Keratinocyte (primary cell): ENCODE results near the gene ATAD1.

Experiments used
- CTCF ChIP-seq, 3 experiments: IDR thresholded peaks in 1 of 3; conservative IDR thresholded peaks in 1 of 3; optimal IDR thresholded peaks in 1 of 3; 2 replicates in 2 of 3; 3 replicates in 1 of 3; pipeline versions ENCODE3 to v1.5.1; 2011; ENCODE audit warnings: low read length in 3 of 3, mild to moderate bottlenecking in 3 of 3, moderate library complexity in 2 of 3, control low read depth in 1 of 3, inconsistent platforms in 1 of 3; ENCODE audit not compliant: insufficient read depth in 2 of 3; ENCODE audit errors: extremely low read depth in 1 of 3
- EZH2 ChIP-seq: IDR thresholded peaks from one replicate; pipeline ENCODE4 v1.6.1; 2012; ENCODE audit warnings: inconsistent platforms, mild to moderate bottlenecking, low read length, moderate library complexity

GRCh38 chr10:87703771-87704170, 114.3 kb downstream of the ATAD1 start:
- TF ChIP-seq CTCF (optimal IDR thresholded peaks at IDR 0.05 in 1 of 3, IDR thresholded peaks at IDR 0.05 in 1 of 3, conservative IDR thresholded peaks at IDR 0.05 in 1 of 3; ENCODE audit: extremely low read depth in 1 of 3, insufficient read depth in 2 of 3, low read length in 3 of 3) (no peak), EZH2 (no peak)
